Right atrium auricular region (tissue), 2 donors: ENCODE data around the gene ARRB1. TPM values are rescaled to one million over a fixed set of nuclear protein-coding genes. Genes with fewer than 3 reads are reported as not detected.
A peak's percentile ranks its signal among the peaks of the same experiment; 100 is the strongest.

ENCODE experiments used
- DNase-seq: peaks from one replicate; pipeline ENCODE4 v3.0.0-alpha.2; 2019; ENCODE audit warnings: low spot score
- H3K27ac ChIP-seq, 2 donors: fragments of 200-600 bp; sonication (generic); 1 replicate in 1 of 2; 2 replicates in 1 of 2; pipeline ENCODE4 v1.5.1; 2016 to 2019
- H3K27me3 ChIP-seq, 2 donors: fragments of 200-600 bp; sonication (generic); one replicate each; pipeline versions ENCODE4 v1.5.1 to v1.6.0; 2017 to 2019
- H3K36me3 ChIP-seq: fragments of 200-600 bp; sonication (generic); one replicate; pipeline ENCODE4 v1.5.1; 2016
- H3K4me1 ChIP-seq, 2 donors: fragments of 200-600 bp; sonication (generic); one replicate each; pipeline versions ENCODE4 v1.5.1 to v1.6.0; 2017 to 2019
- H3K4me3 ChIP-seq, 2 donors: fragments of 200-600 bp; sonication (generic); 1 replicate in 1 of 2; 2 replicates in 1 of 2; pipeline ENCODE4 v1.5.1; 2017 to 2019; ENCODE audit warnings: mild to moderate bottlenecking in 1 of 2, moderate library complexity in 1 of 2
- H3K9me3 ChIP-seq, 2 donors: fragments of 200-600 bp; sonication (generic); one replicate each; pipeline ENCODE4 v1.5.1; 2019
- CTCF ChIP-seq, 2 donors: fragments of 200-600 bp; sonication (generic); IDR thresholded peaks; one replicate each; pipeline ENCODE4 v1.5.1; 2019; ENCODE audit warnings: antibody characterized with exemption in 2 of 2
- microRNA counts, 2 donors: library from miRNA; unstranded; fragments of <30 nt; microRNA quantifications; one replicate each; lab custom pipeline; 2016 to 2017
- microRNA-seq, 2 donors: library from miRNA; unstranded; fragments of <30 nt; microRNA quantifications; one replicate each; pipeline ENCODE4, GENCODE V29; 2016 to 2017; ENCODE audit warnings: borderline number of aligned reads in 2 of 2, borderline replicate concordance in 1 of 2
- total RNA-seq, 2 donors: library from RNA; depleted of rRNA; stranded (reverse); fragments of >200 nt; gene quantifications; one replicate each; pipeline ENCODE4 v1.1.0, GENCODE V29; 2016

Gene ARRB1
- total RNA-seq, 2 donors from 2014 or later, result 19.4 to 22.9 TPM

- Histone ChIP-seq H3K4me3 (no peak overlapping the region), H3K4me1 (no peaks in the 10 kb centered on the region), H3K36me3 (no peaks in the 10 kb centered on the region), H3K9me3 (no peaks in the 10 kb centered on the region), H3K27ac (no peak overlapping the region), H3K27me3 (peaks cover 0 to 4% of the 10 kb centered on the region in 2 donors)
- TF ChIP-seq CTCF (IDR thresholded peaks at IDR 0.05), result no peak
- no peak for DNase-seq
Observed at GRCh38 chr11:75219869-75220268, 131.6 kb downstream of the ARRB1 start.

- no peak for DNase-seq
- Histone ChIP-seq H3K27me3 (peaks cover 0 to 4% of the 10 kb centered on the region in 2 donors), H3K27ac (no peak overlapping the region), H3K4me1 (no peaks in the 10 kb centered on the region), H3K36me3 (no peaks in the 10 kb centered on the region), H3K4me3 (no peak overlapping the region), H3K9me3 (no peaks in the 10 kb centered on the region)
- TF ChIP-seq CTCF (IDR thresholded peaks at IDR 0.05), result no peak
Observed at GRCh38 chr11:75214843-75215242, 136.6 kb downstream of the ARRB1 start.

- DNase-seq, result no peak
- Histone ChIP-seq H3K9me3 (no peaks in the 10 kb centered on the region), H3K27me3 (peaks cover 0 to 4% of the 10 kb centered on the region in 2 donors), H3K4me1 (no peaks in the 10 kb centered on the region), H3K36me3 (no peaks in the 10 kb centered on the region), H3K27ac (no peak overlapping the region), H3K4me3 (no peak overlapping the region)
- peak in 1 of 2 donors; percentile 35 for TF ChIP-seq CTCF (IDR thresholded peaks at IDR 0.05)
Observed at GRCh38 chr11:75214411-75214821, 137.0 kb downstream of the ARRB1 start.

MicroRNAs within 50 kb of the gene (microRNA counts, 767-probe panel; counts per million panel counts)
- microRNA hsa-miR-326 (lab: Ali Mortazavi, UCI), result 0 to 31.0 counts per million in 2 donors

Small RNA genes lying within 50 kb of the gene (microRNA-seq; reads per million reads assigned to microRNA genes)
- gene MIR326, result 2.1 to 5.7 reads per million in 2 donors

Other genes starting within 250 kb of the ARRB1 start
- gene SLCO2B1, start 200.6 kb downstream of the ARRB1 start, total RNA-seq, result 10 to 100 TPM in 1 of 2 donors, 1 to 10 TPM in 1; 9.5 to 24.6 TPM
- gene TPBGL, start 110.9 kb downstream of the ARRB1 start, total RNA-seq, result under 1 TPM; 0.12 to 0.15 TPM
- gene RPS3, start 47.9 kb upstream of the ARRB1 start, total RNA-seq, result 100 to 1,000 TPM; 391 to 983 TPM
- gene KLHL35, start 81.5 kb upstream of the ARRB1 start, total RNA-seq, result 1 to 10 TPM in 1 of 2 donors, under 1 TPM in 1; 0.20 to 1.4 TPM
- 1 to 10 TPM; 3.5 to 6.1 TPM for gene GDPD5, start 174.3 kb upstream of the ARRB1 start, total RNA-seq
- 100 to 1,000 TPM; 114 to 195 TPM for gene SERPINH1, start 210.6 kb upstream of the ARRB1 start, total RNA-seq